Upper lobe of left lung (tissue), 6 donors: ENCODE results near the gene NT5DC1. TPM values are rescaled to one million over a fixed set of nuclear protein-coding genes. Genes with fewer than 3 reads are reported as not detected.

Experiments used
- ATAC-seq, 2 donors: fragments of 200-7000 bp; cut with Tn5 transposase; one replicate each; pipeline ENCODE4 v1.9.1; 2022; ENCODE audit warnings: mild to moderate bottlenecking in 2 of 2, moderate library complexity in 2 of 2; ENCODE audit not compliant: low FRiP score in 2 of 2
- DNase-seq, 2 donors: peaks; one replicate each; pipeline ENCODE4 v3.0.0-alpha.2; 2019 to 2020
- H3K27ac ChIP-seq, 4 donors: fragments of 200-600 bp; sonication (generic); one replicate each; pipeline ENCODE4 v1.5.1; 2016 to 2019
- H3K27me3 ChIP-seq, 4 donors: fragments of 200-600 bp; sonication (generic); one replicate each; pipeline ENCODE4 v1.5.1; 2017 to 2019
- H3K36me3 ChIP-seq, 4 donors: fragments of 200-600 bp; sonication (generic); one replicate each; pipeline ENCODE4 v1.5.1; 2016 to 2019
- H3K4me1 ChIP-seq, 4 donors: fragments of 200-600 bp; sonication (generic); one replicate each; pipeline ENCODE4 v1.5.1; 2018 to 2019
- H3K4me3 ChIP-seq, 4 donors: fragments of 200-600 bp; sonication (generic); one replicate each; pipeline ENCODE4 v1.5.1; 2017 to 2019; ENCODE audit warnings: mild to moderate bottlenecking in 2 of 4, moderate library complexity in 1 of 4
- H3K9me3 ChIP-seq, 4 donors: fragments of 200-600 bp; sonication (generic); one replicate each; pipeline ENCODE4 v1.5.1; 2018 to 2019
- EP300 ChIP-seq, 4 donors: sonication (generic); formaldehyde crosslinking; IDR thresholded peaks; one replicate each; pipeline ENCODE4 v1.5.1; 2017; ENCODE audit warnings: antibody characterized with exemption in 4 of 4, control low read depth in 2 of 4
- POLR2A ChIP-seq, 4 donors: fragments of 450-650 bp; IDR thresholded peaks; one replicate each; pipeline ENCODE4 v1.5.1; 2016 to 2017; ENCODE audit warnings: antibody characterized with exemption in 4 of 4, mild to moderate bottlenecking in 2 of 4
- POLR2AphosphoS5 ChIP-seq, 2 donors: sonication (generic); formaldehyde crosslinking; IDR thresholded peaks; one replicate each; pipeline ENCODE4 v1.5.1; 2017; ENCODE audit warnings: antibody characterized with exemption in 2 of 2
- WGBS, 2 donors: methylation state at CpG; one replicate each; pipeline ENCODE4 v1.1.5; 2017 to 2018; 5-methylcytosine and 5-hydroxymethylcytosine counted together
- total RNA-seq, 6 donors: library from RNA; depleted of rRNA in 4 of 6; stranded (reverse); fragments of >200 nt in 4 of 6; gene quantifications; one replicate each; pipeline versions ENCODE4 v1.1.0 to v1.2.1, GENCODE V29; 2016 to 2021
- TF ChIP-seq, protein P1 (sequence below), 6 experiments: fragments of 450-650 bp in 4 of 6; fragments of 200-600 bp in 2 of 6; sonication (generic) in 2 of 6; IDR thresholded peaks; one replicate each; pipeline ENCODE4 v1.5.1; 2016 to 2019; ENCODE audit warnings: antibody characterized with exemption in 6 of 6
- donor health status: DM: no; HTN: no; CAD: no; lungs with moderate emphysema.
- donor health status: DM: no; HTN: yes; CAD: no; lungs with severe emphysema.

Gene NT5DC1
- total RNA-seq, 6 donors from 2014 or later: 5.4 to 55.6 (median 28.8) TPM

DNA sequence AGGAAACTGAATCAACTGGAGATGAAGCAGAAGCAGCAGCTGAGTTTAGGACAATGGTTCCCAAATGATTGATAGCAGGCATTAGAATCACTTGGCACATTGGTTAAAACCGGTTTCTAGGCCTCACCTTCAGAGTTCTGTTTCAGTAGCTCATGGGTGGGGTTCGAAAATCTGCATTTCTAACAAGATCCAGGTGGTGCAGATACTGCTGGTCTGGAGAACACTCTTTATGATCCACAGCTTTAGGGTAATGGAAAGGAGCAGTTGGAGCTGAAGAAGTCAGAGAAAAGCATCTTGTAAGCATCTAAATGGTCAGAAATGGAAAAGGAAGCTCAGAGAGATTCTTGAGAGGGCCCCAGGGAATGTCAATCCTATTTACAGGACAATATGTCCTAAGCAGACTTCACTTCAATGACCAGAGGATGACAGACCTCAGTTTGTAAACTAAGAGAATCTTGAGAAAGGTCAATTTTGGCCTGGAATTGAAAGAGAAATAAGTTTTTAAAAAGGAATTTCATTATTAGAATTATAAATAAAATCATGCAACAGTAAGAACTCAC lies 170.6 kb downstream of the NT5DC1 start:
- Histone ChIP-seq H3K27me3 (no peaks in the 10 kb centered on the region), H3K4me3 (no peak overlapping the region)
- TF ChIP-seq, protein P1, sequence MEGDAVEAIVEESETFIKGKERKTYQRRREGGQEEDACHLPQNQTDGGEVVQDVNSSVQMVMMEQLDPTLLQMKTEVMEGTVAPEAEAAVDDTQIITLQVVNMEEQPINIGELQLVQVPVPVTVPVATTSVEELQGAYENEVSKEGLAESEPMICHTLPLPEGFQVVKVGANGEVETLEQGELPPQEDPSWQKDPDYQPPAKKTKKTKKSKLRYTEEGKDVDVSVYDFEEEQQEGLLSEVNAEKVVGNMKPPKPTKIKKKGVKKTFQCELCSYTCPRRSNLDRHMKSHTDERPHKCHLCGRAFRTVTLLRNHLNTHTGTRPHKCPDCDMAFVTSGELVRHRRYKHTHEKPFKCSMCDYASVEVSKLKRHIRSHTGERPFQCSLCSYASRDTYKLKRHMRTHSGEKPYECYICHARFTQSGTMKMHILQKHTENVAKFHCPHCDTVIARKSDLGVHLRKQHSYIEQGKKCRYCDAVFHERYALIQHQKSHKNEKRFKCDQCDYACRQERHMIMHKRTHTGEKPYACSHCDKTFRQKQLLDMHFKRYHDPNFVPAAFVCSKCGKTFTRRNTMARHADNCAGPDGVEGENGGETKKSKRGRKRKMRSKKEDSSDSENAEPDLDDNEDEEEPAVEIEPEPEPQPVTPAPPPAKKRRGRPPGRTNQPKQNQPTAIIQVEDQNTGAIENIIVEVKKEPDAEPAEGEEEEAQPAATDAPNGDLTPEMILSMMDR (IDR thresholded peaks at IDR 0.05): no peak
- TF ChIP-seq POLR2A (IDR thresholded peaks at IDR 0.05) (no peak), POLR2AphosphoS5 (IDR thresholded peaks at IDR 0.05) (no peak), EP300 (IDR thresholded peaks at IDR 0.05) (no peak)

DNA sequence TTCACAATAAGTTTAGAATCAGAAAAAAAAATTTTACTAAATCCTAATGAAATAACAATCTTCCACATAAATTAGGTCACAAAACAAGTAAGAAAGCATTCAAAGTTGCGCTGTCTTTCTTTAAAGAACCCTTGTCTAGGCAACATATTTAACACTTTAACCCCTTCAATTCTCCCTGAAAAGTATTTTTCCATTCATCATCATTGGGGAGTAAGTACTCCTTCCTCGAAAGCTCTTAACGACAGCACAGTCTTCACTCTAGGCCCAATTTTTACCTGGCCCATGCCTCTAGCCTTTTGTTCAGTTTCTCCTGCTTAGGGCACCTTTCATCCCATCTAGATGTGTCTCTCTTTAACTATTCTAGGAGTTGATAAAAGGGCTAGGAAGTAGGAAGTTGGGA lies 176.5 kb downstream of the NT5DC1 start:
- peak overlapping the region; percentile 5 to 92 (median 80) for H3K4me3 ChIP-seq
- TF ChIP-seq POLR2A (IDR thresholded peaks at IDR 0.05) (no peak), POLR2AphosphoS5 (IDR thresholded peaks at IDR 0.05) (no peak), EP300 (IDR thresholded peaks at IDR 0.05) (no peak)
- TF ChIP-seq, protein P1 (IDR thresholded peaks at IDR 0.05): no peak
- H3K9me3 ChIP-seq: no peaks in the 10 kb centered on the region
- H3K27me3 ChIP-seq: no peaks in the 10 kb centered on the region
- H3K4me1 ChIP-seq: peaks cover 48 to 54% (median 49%) of the 10 kb centered on the region in 4 donors
- WGBS, 2 donors: 20 to 22% methylated on average over 3 of the region's 3 CpGs
- H3K36me3 ChIP-seq: peaks cover 0 to 24% (median 5%) of the 10 kb centered on the region in 4 donors
- H3K27ac ChIP-seq: peak overlapping the region in 2 of 4 donors; percentile 62 to 99
- DNase-seq (no peak), ATAC-seq (no peak)

More for the DNA sequence above, 170.6 kb downstream of the NT5DC1 start:
- 72 to 76% methylated on average over 2 of the region's 2 CpGs for WGBS, 2 donors
- Histone ChIP-seq H3K4me1 (peaks cover 12 to 21% (median 14%) of the 10 kb centered on the region in 4 donors), H3K36me3 (peaks cover 0 to 24% (median 5%) of the 10 kb centered on the region in 4 donors), H3K27ac (no peak overlapping the region), H3K9me3 (no peaks in the 10 kb centered on the region)
- no peak for ATAC-seq
- DNase-seq: no peak

DNA sequence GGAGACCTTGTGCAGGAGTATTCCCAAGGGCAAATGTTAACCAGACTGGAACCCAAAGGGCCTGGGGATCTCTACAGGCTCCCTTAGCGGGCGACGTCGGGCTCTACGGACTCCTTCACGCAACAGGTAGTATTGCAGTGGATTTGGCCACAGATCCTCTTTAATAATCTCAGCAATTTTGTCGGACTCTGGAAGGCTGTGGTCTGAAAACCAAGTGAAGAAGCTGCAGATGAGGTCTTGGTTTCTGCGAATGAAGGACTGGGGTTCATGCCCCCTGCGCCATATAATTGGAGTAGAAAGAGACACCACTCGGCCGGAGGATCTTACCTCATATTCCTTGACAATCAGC lies 177.8 kb downstream of the NT5DC1 start:
- H3K36me3 ChIP-seq: peaks cover 0 to 13% (median 2%) of the 10 kb centered on the region in 4 donors
- no peaks in the 10 kb centered on the region for H3K27me3 ChIP-seq
- no peaks in the 10 kb centered on the region for H3K9me3 ChIP-seq
- no peak for TF ChIP-seq POLR2A (IDR thresholded peaks at IDR 0.05)
- peaks cover 48 to 54% (median 49%) of the 10 kb centered on the region in 4 donors for H3K4me1 ChIP-seq
- DNase-seq (no peak), ATAC-seq (no peak)
- 61 to 73% methylated on average over 11 of the region's 11 CpGs for WGBS, 2 donors
- peak overlapping the region; percentile 96 to 99 (median 99) for H3K27ac ChIP-seq
- peak overlapping the region; percentile 49 to 92 (median 80) for H3K4me3 ChIP-seq

DNA sequence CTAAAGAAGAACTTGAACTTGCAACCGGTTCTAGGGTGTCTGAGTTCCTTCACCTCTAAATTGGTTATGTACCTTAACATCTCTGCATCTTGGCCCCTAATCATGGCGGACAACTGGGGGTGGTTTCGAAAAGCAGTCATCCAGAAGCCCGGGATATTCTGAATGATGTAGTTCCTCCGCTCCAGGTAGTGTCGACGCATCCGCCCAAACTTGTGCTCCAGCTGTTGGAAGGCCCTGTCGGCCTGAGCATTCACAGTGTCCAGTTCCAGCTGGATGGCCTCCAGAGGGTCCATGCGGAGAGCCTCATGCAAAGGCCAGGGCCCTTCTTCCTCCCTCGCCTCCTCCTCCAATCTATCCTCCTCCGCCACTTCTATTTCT lies 178.2 kb downstream of the NT5DC1 start:
- Histone ChIP-seq H3K27me3 (no peaks in the 10 kb centered on the region), H3K4me1 (peaks cover 48 to 54% (median 49%) of the 10 kb centered on the region in 4 donors), H3K36me3 (peaks cover 0 to 10% (median 2%) of the 10 kb centered on the region in 4 donors), H3K4me3 (peak overlapping the region; percentile 49 to 92 (median 80)), H3K9me3 (no peaks in the 10 kb centered on the region), H3K27ac (peak overlapping the region; percentile 96 to 99 (median 99))
- TF ChIP-seq POLR2A (IDR thresholded peaks at IDR 0.05): no peak
- ATAC-seq (peak; percentile 48 to 70), DNase-seq (peak in 1 of 2 donors; percentile 35)
- WGBS, 2 donors: 10 to 11% methylated on average over 11 to 12 of the region's 12 CpGs

DNA sequence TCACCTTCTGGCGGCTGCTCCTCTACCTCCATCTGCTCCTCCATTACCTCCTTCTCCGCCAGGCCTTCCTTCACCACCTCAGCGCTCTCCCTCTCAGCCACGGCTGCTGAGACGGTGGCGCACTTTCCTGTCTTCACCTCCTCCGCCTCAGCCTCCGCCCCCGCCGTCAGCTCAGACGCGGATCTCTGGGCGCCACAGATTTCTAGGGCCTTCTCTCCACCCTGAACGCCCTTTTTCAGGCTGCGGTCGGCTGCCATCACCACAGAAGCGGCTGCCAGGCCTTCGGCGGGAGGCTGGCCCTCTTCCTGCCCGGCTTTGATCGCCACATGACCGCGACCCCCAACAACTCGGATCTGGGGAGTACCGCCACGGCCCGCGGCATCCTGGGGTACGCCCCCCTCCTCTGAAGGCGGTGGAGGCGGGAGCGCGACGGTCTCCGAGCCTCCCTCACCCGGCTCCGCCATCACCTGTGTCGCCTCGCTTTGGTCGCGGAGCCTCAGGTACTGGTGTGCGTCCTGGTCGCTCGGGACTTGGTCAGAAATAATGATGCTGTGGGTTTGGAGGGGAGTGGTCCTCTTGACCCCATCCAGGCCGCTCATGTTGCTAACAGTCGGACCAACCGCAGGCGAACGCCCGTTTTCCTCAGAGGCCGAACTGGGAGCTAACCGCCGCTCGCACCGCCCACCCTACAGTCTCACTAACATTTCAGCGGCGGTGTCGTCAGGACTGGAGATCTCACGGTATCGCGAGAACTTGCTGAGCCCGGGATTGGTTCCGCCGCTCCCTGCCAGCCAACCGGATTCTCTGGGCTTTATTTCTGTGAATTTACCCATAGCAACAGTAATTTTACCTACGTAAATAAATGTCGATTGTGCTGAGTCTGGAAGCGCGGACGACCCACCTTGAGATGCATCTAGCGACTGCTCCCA lies 178.8 kb downstream of the NT5DC1 start, which contains the start of gene TSPYL1:
TSS of gene TSPYL1 (minus strand) at position 699 of the 929 bp plus-strand sequence. CDS start at position 599, 100 bp downstream.
- 0% methylated on average over 36 to 68 of the region's 71 CpGs for WGBS, 2 donors
- ATAC-seq: peak; percentile 98 to 99

More for the DNA sequence above, 178.8 kb downstream of the NT5DC1 start, which contains the start of gene TSPYL1:
- H3K27me3 ChIP-seq: no peaks in the 10 kb centered on the region
- TF ChIP-seq POLR2A (IDR thresholded peaks at IDR 0.05): peak in 3 of 4 donors; percentile 96 to 98 (median 98)
- peak; percentile 97 to 99 for TF ChIP-seq POLR2AphosphoS5 (IDR thresholded peaks at IDR 0.05)
- TF ChIP-seq, protein P1 (IDR thresholded peaks at IDR 0.05): peak in 1 of 6 experiments; percentile 16
- no peak for TF ChIP-seq EP300 (IDR thresholded peaks at IDR 0.05)
- DNase-seq: peak; percentile 91 to 97
- H3K27ac ChIP-seq: peak within 1 kb of the TSS; percentile 96 to 99 (median 99)
- peak within 1 kb of the TSS; percentile 49 to 92 (median 80) for H3K4me3 ChIP-seq
- peaks cover 48 to 50% (median 49%) of the 10 kb centered on the region in 4 donors for H3K4me1 ChIP-seq
- H3K36me3 ChIP-seq: peaks cover 0 to 4% (median 0%) of the 10 kb centered on the region in 4 donors
- H3K9me3 ChIP-seq: no peaks in the 10 kb centered on the region
